NOMO-1 treated with dmso at 0.1 percent for 144 hours (cell line): ENCODE results near the gene ZNF618.
A peak's percentile ranks its signal among the peaks of the same experiment; 100 is the strongest.
"Not testable (repeated sequence)": the region's sequence is repeated elsewhere in the genome, so short reads cannot be mapped to it uniquely, and the experiment has no call there.

Experiments
- DNase-seq: peaks from one replicate; lab custom pipeline; 2025; ENCODE audit not compliant: unreplicated experiment; lab: John Stamatoyannopoulos, UW

ZNF618 gene

DNA sequence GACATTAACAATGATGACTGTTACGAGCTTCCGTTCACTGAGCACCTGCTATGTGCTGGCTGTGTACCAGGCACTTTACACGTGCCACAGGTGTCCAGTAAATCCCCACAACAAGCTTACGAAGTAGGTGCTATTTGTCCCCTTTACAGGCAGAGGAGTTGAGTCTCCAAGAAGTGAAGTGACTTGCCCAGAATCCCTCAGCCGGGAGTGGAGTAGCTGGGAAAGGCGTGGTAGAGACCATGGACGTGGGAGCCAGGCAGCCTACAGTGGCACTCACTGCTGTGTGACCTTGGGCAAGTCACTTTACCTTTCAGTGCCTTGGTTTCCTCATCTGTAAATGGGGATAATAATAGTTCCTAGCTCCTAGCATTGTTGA, 202.7 kb downstream of the ZNF618 start:
- DNase-seq = no peak

DNA sequence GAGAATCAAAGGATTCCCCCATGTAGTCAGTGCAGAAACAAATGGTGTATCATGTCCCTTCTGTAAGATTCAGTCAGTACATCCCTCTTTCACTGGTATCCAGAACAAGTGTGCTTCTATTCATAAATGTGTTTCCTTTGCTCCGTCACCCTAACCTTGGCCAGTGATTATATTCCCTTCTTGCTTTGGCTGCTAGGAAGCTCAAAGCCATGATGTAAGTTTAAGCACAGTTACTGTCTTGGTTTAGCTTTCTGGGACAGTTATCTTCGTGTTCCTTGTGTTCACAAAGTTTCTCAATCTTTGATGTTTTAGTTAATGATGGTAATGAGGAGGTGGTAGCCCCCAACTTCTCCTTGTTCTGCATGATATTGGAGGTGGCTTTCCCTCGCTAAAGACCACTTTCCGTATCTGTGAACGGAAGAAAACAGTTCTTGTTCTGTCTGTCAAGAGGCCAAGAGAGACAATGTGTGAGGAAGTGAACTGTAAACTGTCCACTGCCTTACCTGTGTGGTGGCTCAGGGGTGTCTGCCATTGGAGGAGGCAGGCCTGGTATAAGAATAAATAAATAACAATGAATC, 204.2 kb downstream of the ZNF618 start:
- DNase-seq = no peak

DNA sequence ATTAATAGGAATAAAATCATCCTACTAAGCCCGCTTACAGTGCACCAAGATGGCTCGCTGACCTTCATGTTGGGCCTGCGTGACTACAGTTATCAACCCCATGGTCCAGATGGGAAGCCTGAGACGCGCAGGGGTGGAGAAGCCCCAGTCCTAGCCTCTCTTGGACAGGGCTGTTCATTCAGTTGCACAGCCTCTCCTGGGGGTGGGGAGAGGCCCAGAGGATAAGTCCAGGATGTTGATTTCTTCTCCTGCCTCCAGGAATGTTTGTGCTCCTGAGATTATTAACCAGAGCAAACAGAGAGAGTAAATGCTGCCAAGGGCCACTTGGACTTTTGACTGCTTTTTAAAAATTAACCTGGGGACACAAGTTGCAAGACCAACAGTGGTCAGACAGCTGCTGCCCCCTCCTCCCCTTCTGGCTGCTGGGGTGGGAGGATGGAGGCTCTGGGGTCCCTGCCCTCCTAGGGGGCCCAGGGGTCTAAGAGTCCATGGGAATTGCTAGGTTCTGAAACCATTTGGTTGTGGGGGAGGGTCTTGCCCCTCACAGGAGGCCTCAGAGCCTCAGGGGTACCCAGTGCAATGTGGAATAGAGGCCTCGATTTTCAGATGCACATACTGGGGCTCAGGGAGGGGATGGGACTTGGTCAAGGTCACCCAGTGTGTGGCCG, 204.8 kb downstream of the ZNF618 start:
- DNase-seq = no peak

DNA sequence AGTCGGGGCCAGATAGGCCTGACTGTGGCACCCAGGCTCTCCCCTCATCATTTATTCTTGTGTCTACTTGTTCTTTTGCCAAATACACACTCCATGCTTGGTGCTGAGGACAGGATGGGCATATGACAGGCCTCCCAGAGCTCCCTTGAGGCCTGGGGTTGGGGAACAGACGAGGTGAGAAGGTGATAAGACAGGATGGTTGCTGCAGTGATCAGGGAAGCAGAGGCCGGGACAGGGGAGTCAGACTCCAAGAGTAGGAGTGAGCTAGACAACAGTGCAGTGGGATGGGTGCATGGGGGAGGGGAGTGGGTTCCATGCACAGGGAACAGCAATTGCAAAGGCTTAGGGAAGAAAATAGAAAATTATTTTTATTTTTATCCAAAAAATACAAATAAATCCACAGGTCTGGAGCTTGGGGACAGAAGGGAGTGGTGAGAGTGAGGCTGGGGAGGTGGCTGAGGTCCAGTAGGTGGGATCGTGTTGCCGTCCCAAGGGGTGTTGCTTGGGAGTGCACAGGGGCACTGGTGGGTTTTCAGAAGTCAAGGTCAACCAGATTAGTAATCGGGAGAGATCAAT, 205.4 kb downstream of the ZNF618 start:
- no peak for DNase-seq

DNA sequence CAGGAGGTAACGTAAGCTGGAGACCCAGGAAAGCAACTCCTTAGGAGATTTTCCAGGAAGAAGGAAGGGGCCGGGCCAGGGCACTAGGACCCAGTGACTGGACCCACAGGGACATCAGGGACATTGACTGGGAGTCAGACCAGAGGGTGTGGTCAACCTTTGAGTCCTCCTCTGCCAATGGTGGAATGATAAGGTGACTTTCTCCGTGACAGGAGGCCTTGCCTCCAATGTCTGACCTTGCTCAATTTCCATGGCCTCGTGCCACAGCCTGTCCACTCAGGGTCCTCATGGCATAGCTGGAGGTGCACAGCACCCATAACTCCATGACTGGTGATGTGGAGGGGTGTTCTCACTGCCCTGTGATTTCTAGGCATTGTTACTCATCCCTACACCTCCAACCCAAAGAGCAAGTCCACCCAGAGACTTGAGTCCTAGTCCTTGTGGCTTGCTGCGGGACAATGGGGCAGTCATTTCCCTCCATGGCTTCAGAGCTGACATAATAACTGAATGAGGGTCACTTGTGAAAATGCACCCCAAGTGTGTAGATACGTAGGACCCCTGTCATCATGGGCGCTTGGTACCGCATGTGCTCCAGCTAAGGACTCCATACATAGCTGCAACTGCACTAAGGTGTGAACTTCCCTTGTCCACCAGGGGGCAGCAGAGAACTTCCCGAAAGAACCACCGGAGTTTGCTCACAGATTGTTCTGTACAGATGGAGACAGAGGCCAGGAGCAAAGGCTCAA, 206.1 kb downstream of the ZNF618 start:
- peak; percentile 20 for DNase-seq

DNA sequence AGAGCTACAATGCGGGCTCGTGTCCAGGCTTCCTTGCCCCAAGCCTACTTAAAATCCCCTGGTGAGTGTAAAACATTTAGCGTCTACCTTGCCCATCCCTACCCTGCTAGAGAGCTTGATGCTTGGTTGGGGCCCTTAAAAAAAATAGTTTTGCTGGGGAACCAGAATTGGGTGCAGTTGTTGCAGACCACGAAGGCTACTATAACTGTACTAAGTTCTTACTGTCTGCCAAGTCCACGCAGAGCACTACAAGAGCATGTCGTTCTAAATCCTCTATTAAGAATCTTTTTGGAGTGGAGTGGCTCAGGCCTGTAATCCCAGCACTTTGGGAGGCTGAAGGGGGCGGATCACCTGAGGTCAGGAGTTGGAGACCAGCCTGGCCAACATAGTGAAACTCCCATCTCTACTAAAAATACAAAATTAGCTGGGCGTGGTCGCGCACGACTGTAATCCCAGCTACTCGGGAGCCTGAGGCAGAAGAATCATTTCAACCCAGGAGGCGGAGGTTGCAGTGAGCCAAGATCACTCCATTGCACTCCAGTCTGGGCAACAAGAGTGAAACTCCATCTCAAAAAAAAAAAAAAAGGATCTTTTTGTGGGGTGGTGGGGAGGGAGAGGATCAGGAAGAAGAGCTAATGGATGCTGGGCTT, 206.8 kb downstream of the ZNF618 start:
- not testable (repeated sequence) for DNase-seq

DNA sequence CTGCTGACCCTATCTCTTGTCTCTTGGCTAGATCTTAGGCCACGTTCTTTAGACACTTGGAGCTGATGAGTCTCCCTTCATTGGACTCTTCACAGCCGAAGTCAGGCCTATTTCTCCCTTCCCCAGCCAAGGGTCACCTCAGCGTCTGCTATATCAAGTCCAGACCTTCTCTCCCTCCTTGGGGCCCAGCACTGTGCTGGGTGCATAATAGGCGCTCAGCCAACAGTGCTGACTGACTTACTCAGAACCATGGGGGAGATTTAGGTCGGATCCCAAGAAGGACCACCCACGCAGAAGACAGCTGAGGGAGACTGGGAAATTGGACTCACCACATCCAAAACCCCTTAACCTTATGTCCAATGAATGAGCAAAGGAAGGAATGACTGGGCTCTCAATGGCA, 207.6 kb downstream of the ZNF618 start:
- DNase-seq = no peak

DNA sequence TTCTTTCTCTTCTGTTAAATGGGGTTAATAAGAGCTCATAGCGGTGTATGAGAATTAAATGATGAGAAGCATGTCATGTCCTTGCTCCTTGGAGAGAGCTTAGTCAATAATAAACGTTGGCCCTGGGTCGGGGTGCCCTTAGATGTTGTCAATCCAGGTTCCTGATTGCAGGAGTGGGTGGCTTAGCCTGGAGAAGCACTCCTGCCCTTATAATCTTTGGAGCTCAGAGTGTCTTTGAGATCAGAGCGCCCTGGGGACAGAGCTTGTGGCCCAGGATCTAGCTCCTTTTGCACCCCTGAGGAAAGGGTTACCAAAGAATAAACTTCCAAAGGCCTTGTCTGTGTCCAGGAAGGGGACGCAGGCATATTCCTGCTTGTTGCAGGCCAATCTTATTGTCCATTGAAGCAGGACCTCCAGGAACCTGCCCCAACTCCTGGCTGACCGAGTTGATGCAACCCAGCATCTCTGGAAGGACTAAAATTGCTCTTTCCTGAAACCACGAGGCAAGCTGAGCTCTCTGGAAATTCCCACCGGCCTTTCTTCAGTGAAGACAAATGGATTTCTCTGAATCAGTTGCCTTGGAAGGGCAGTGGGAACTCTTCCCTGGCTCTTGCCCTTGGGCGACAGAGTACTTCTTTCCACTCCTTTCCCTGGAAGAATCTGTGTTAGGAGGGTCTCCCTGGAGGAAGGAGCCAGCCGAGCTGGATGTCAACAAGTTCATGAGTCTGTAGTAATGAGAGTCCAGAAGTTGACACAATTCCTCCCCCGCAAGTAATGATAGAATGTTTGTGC, 208.4 kb downstream of the ZNF618 start:
- no peak for DNase-seq

DNA sequence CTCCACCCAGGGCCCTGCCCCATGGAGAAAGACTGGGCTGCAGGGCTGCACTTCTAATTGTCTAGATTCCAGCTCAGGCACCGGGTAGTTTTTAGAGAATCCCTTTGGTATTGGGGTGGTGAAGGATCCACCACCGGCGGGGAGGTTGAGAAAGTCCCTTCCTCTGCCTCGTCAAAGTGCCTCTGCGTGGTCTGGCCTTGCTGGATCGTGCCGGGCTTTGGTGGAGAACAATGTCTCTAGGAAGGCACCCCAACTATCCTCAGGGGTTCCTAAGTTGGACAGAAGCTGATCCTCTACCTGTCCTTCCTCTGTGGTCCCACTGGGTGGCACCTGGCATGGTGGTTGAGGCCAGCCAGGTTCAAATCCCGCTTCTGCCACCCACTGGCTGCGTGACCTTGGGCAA, 209.3 kb downstream of the ZNF618 start:
- DNase-seq = no peak

DNA sequence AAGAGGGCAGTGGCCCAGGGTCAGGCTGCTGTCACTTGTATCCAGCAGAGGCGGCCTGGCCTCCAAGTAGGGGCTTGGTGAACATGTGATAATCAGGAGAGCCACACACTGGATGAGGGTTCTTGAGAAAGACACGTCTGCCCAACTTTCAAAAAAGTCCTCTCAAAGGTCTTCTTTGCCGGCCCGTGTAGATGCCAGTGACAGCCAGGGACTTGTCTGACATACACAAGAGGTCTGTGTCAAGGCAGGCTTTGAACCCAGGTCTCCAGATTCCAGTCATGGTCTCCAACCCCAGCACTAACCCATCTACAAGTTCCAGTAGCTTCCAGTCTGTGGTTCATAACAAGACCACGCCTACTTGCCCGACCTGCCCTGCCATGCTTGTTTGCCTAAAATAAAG, 209.9 kb downstream of the ZNF618 start:
- no peak for DNase-seq

DNA sequence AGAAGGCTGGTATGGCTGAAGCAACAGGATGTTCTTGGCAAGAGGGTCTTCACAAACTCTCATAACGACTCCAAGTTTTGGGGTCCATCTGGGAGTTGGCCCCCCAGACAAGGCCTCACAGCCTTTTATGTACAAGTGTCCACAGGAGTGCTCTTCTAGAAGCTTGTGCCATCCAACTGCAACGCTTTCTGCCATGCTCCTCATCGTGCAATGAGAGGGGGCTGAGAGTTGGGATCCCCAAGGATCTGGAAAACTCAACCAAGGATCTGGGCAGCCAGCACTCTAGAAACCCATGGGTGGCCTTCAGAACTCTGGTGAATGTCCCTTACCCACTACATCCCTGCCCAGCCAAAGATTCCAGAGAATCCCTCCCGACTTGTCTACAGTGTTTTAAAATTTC, 210.5 kb downstream of the ZNF618 start:
- no peak for DNase-seq

DNA sequence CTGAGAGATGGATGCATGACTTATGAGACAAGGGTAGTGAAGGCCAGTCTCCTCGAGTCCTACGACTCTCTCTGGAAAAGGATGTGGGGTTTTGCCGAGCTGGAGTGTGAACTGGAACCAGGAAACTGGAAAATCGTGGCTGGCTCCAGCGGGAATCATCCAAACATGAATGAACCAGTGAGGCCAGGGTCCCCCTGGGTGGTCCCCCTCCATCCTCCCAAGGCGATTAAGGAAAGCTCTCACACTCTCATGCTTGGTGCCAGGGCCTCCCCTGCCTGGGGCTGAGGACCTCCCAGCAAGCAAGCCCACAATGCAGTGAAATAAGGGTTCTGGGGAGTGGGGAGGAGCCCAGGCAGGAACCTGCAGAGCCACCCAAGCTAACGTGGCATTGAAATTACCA, 211.6 kb downstream of the ZNF618 start:
- DNase-seq = no peak

DNA sequence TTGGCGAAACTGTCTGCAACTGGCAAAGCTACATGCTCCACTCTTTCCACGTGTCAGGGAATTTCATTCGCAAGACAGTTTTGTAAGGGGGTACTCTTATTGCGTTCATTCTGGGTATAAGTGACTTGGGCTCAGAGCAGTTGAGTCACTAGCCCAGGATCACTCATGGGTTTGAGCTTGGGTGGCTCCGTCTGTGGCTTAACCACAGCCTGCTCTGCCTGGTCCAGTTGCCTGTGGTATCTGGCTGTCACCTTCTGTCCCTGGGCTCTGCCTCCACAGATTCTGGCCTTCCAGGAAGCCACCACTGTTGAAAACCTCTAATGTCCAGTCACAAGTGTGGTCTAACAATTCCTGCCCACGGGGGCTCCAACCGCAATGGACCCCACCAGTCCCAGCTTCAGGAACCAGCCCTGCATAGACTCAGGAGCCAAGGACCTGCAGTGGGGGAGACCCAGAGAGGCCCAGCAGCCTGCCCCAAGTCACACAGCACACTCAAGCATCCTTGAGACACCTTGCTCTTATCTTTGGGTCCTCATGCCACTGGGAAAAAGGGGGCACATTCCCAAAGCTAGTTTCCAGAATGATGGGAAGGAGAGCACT, 212.6 kb downstream of the ZNF618 start:
- DNase-seq = no peak

DNA sequence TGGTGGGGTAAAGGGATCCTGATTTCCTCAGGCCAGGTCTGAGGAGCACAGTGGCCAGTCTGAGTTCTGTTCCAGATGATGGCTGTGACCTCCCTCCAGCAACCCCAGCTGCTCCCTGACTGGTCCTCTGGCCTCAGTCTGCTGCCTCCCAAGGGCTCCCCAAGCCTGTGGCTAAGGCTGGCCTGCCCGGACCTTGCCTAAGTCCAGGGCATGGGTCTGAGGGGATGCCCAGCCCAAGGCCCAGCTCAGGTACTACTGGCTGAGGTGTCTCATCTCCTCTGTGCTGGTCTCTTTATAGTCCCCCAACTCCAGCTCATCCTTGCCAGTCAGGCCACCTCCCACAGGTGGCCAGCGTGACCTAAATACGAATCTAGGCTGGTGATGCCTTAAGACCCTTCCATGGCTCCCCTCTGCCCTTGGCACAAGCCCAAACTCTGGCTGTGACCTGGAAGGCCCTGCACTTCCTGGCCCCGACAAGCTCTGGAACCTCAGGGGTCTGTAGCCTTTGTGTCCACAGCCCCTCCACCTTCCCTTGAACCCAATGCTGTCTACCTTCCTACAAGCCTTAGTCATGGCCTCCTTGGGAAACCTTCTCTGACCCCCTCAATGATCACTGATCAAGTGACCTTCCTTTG, 213.2 kb downstream of the ZNF618 start:
- no peak for DNase-seq

DNA sequence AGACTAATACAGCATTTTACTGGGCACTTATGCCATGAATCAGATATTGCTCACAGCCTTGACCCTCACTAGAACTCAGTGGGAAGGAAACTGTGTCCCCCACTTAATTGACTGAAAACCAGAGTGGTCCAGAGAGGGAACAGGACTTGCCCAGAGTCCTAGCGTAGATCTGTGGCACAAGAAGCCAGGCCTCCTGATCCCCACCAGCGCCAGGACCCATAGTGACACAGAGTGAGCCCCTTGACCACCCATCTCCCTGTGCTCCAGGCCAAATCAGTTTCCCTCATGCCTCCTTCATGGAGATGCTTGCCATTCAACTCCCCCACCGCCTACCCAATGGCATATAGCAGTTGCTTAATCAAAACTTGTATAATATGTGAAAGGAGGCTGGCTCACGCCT, 214.7 kb downstream of the ZNF618 start:
- DNase-seq = no peak

DNA sequence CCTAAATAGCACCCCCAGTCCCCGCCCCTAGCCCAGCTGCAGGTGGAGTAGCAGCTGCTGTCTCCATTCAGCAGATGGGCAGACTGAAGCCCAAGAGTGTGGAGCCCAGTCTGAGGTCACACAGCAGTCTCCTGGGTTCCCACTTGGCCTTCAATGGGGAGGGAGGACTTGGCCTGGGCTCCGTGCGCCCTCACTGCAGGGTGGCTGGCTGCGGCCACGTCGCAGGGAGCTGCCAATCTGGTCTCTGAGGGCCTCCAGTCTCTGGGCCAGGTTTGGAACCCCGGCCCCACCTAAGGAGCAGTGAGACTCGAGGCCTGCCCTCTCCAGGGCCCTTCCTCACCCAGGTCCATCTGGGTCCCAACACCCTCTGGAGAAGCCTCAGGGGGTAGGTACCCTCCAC, 215.6 kb downstream of the ZNF618 start:
- no peak for DNase-seq

DNA sequence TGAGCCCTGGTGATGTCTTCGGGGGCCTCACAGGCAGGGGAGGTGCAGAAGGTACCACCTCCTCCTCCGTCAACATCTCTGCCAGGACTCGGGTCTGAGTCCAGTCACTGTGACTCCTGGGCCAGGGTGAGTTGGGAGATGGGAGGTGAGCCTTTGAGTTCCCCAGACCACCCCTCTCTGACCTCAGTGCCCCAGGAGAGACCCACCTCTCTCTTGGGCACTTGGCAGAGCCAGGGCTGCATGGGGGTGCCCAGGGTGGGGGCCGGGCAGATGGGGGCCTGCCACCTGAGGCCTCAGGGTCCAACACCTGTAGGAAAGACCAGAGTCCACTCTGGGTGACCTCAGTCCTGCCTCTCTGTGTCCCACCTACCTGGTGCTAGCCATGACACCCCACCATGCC, 216.2 kb downstream of the ZNF618 start:
- DNase-seq = no peak

DNA sequence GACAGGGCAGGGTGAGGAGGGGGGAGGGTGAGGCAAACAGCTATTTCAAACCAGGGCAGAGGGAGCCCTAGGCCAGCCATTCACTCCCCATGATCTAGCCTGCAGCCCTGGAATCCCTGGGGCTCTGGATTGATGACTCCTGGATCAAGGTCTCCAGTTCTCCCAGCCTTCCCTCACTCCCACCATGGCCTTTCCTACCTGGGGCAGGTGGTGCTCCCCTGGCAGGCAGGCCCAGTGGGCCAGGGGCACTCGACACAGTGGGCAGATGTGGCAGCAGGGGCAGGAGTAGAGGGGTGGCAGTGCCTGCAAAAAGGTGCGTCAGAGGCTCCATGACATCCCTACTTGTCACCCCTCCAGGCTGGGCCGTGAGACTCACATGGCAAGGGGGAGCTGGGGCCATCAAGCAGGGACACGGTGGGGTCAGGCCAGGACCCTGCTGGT, 216.9 kb downstream of the ZNF618 start:
- DNase-seq = no peak

DNA sequence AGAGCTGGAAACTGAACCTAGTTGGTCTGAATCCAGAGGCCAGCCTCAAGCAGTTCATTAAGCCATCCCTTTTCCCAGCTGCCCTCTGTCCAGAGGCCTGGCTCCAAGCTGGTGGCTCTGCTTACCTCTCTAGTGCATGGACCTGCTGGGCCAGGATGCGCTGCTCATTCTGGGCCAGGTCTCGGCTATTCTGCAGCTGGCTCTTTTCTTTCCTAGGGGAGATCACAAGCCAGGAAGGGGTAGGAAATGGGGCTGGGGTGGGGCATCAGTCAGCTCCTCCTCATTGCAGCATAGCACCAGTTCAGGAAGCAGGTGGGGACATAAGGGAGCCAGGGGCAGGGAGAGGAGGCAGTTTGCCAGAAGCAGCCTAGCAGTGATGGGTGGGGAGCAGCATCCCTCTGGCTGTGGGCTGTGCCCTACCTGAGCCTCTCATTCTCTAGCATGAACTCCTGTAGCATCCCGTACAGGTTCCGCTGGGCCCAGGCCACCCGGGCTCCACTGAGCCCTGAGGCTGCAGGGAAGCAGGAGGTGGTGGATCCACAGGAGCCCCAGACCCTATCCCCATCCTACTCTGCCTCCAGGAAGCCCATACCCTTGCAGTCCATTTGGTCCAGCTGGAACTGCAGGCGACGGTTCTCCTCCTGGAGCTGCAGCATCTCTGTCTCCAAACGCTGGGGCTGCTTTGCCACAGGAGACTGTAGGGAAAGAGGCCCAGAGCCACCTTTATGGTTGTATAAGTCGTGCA, 217.8 kb downstream of the ZNF618 start:
- DNase-seq = no peak
